SJCRH30 (cell line): ENCODE measurements around the gene GMDS. TPM values are rescaled to one million over a fixed set of nuclear protein-coding genes. Genes with fewer than 3 reads are reported as not detected.

Experiments used
- DNase-seq, 2 experiments: peaks; one replicate each; pipeline ENCODE4 v3.0.0-alpha.2; 2015 to 2020
- H3K27ac ChIP-seq: fragments of 250-450 bp; sonication (Bioruptor Pico); 2 replicates; pipeline ENCODE4 v1.5.1; 2020; ENCODE audit warnings: mild to moderate bottlenecking, moderate library complexity
- H3K27me3 ChIP-seq: fragments of 250-450 bp; sonication (Bioruptor Pico); 2 replicates; pipeline ENCODE4 v1.5.1; 2020; ENCODE audit warnings: mild to moderate bottlenecking, moderate library complexity
- H3K36me3 ChIP-seq: fragments of 250-450 bp; sonication (Bioruptor Pico); 2 replicates; pipeline ENCODE4 v1.5.1; 2020; ENCODE audit warnings: mild to moderate bottlenecking, moderate library complexity
- H3K4me1 ChIP-seq: fragments of 250-450 bp; sonication (Bioruptor Pico); 2 replicates; pipeline ENCODE4 v1.5.1; 2020; ENCODE audit warnings: mild to moderate bottlenecking, moderate library complexity
- H3K4me3 ChIP-seq: fragments of 250-450 bp; sonication (Bioruptor Pico); 2 replicates; pipeline ENCODE4 v1.5.1; 2020; ENCODE audit warnings: mild to moderate bottlenecking, moderate library complexity
- H3K9me3 ChIP-seq: fragments of 250-450 bp; sonication (Bioruptor Pico); replicated peaks from 2 replicates; pipeline ENCODE4 v1.5.1; 2020; ENCODE audit warnings: mild to moderate bottlenecking, moderate library complexity
- total RNA-seq: library from RNA; depleted of rRNA; stranded (reverse); fragments of >200 nt; shearing (Covaris generic); gene quantifications from 2 replicates; pipeline ENCODE4 v1.2.3, GENCODE V29; 2014

The GMDS gene
- total RNA-seq, 1 experiment from 2014 or later, result 7.9 TPM

DNA sequence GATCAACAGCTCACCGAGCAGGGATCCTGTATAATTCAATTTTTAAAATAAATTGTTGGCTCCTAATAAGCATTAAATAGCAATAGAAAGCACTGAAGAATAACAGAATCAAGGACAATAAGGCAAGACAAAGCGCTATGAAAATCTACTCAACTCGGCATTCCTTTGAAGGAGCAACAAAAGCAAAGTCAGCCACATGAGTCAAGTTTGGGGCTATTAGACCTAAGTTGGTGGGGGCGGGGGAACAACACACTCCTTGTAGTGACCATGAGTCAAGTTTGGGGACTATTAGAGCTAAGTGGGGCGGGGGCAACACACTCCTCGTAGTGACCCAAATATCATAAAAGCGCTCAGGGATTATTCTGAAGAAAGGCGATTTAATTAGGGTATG lies 515.7 kb downstream of the GMDS start:
- Histone ChIP-seq H3K27ac (no peak overlapping the region), H3K9me3 (no peaks in the 10 kb centered on the region), H3K4me1 (no peaks in the 10 kb centered on the region), H3K36me3 (no peaks in the 10 kb centered on the region), H3K4me3 (no peak overlapping the region), H3K27me3 (no peaks in the 10 kb centered on the region)
- DNase-seq, result no peak

DNA sequence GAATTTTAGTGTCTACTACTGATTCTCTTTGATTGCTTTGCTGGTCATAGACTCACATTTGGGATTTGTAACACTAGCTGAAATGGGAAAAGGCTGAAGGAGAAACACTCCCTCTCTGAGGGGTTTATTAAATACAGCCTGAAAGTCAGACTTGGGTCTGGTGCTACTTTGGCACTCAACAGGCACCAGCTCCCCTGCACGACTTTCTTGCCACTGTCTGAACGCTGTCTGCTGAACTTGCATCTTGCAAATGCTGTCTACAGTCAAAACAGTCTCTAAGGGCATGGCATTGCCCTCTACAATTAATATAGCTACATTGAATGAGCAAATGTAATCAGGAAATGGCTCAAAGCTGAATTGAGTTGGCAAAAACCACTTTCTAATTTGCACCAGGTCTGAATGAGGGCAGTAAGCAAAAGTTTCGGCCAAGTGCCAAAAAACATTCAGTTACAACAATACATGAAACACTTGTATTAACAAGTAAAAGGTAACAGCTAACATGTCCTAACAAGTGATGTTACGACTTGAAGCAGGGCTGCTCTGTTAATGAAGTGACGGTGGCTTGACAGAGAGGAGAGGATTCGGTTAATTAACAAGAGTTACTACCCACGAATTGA lies 516.2 kb downstream of the GMDS start:
- Histone ChIP-seq H3K36me3 (no peaks in the 10 kb centered on the region), H3K4me1 (no peaks in the 10 kb centered on the region), H3K9me3 (no peaks in the 10 kb centered on the region), H3K27ac (no peak overlapping the region), H3K4me3 (no peak overlapping the region), H3K27me3 (no peaks in the 10 kb centered on the region)
- DNase-seq, result no peak

DNA sequence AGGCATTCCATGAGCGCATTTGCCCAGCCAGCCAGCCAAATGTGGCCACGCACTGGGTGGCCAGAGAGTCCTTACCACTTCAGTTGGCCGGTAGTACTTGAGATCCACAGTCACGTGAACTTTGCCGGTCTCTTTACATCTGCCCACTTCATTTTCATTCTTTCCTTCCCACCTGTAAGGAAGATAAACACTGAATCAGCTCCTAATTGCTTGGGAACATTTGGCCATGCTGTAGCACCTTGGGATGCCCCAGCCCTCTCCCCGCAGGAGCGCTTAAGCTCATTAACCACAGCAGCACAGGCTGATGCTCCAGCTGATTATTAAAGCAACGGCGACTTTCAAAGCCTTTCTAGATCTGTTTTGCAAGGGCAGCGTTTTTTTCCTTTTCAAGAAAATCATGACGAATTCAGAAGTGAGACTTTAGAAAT lies 519.0 kb downstream of the GMDS start:
- H3K4me1 ChIP-seq, result no peaks in the 10 kb centered on the region
- H3K27ac ChIP-seq, result no peak overlapping the region
- H3K9me3 ChIP-seq, result no peaks in the 10 kb centered on the region
- DNase-seq, result no peak
- H3K36me3 ChIP-seq, result no peaks in the 10 kb centered on the region
- no peaks in the 10 kb centered on the region for H3K27me3 ChIP-seq
- H3K4me3 ChIP-seq, result no peak overlapping the region

DNA sequence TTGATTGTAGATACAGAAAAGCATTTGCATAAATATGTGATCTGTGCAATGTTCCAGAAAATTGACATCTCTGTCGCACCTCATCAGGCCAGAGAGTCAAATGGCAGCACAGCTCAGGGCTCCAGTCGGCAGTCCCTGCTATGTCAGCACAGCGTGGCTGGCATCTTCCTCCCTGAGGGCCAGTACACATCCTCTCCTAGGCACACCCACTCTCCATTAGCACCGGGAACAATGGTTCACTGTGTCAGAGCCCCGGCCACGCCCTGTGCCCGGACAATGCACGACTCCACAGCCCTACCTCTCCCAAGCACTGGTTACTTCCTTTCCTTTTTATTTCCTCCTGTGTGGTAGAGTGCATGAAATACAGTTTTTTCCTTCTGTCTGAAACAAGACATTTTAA lies 520.8 kb downstream of the GMDS start:
- no peaks in the 10 kb centered on the region for H3K36me3 ChIP-seq
- H3K27me3 ChIP-seq, result no peaks in the 10 kb centered on the region
- H3K27ac ChIP-seq, result no peak overlapping the region

DNA sequence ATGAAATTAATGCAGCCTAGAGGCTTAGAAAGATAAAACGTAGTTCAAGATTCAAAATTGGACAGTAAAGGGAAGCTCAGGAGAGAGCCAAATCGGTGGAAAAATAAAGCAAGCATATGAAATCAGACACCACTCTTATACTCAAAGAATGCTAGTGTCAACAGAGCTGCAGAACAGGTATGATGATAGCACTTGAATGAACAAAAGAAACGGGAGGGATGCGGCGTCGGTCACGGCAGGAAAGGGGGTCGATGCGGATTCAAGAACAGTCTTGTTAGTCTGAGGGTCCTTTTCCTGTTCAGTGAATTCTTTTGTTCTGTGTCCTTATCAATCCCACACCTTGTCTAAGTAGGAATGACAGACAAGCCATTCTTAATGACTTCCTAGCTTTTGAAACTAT lies 521.3 kb downstream of the GMDS start:
- Histone ChIP-seq H3K4me3 (no peak overlapping the region), H3K4me1 (peaks cover 10% of the 10 kb centered on the region), H3K27me3 (no peaks in the 10 kb centered on the region), H3K9me3 (no peaks in the 10 kb centered on the region), H3K27ac (no peak overlapping the region), H3K36me3 (no peaks in the 10 kb centered on the region)
- no peak for DNase-seq

More for the DNA sequence above, 520.8 kb downstream of the GMDS start:
- H3K4me1 ChIP-seq, result peaks cover 10% of the 10 kb centered on the region
- H3K4me3 ChIP-seq, result no peak overlapping the region
- H3K9me3 ChIP-seq, result no peaks in the 10 kb centered on the region
- peak in 1 of 2 experiments; percentile 19 for DNase-seq

DNA sequence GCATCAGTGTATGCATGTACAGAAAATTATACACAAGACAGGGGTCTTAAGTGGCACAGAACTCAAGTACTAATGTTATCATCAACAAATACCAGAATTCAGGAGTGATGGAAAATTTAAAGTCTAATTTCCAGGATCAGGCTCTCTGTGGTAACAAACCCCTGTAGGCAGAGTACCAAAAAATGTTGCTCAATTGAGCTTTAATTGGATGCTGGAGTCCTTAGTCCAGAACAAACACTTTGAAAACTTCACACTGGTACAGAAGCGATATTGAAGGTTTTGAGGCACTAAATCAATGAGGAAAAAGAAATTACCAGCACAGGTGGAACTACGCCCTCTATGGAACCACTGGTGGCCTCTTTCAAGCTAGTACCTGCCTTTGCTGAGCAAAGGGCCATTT lies 522.6 kb downstream of the GMDS start:
- no peak overlapping the region for H3K4me3 ChIP-seq
- H3K36me3 ChIP-seq, result no peaks in the 10 kb centered on the region
- no peak for DNase-seq
- H3K9me3 ChIP-seq, result no peaks in the 10 kb centered on the region
- no peak overlapping the region for H3K27ac ChIP-seq
- H3K27me3 ChIP-seq, result no peaks in the 10 kb centered on the region
- peaks cover 10% of the 10 kb centered on the region for H3K4me1 ChIP-seq

DNA sequence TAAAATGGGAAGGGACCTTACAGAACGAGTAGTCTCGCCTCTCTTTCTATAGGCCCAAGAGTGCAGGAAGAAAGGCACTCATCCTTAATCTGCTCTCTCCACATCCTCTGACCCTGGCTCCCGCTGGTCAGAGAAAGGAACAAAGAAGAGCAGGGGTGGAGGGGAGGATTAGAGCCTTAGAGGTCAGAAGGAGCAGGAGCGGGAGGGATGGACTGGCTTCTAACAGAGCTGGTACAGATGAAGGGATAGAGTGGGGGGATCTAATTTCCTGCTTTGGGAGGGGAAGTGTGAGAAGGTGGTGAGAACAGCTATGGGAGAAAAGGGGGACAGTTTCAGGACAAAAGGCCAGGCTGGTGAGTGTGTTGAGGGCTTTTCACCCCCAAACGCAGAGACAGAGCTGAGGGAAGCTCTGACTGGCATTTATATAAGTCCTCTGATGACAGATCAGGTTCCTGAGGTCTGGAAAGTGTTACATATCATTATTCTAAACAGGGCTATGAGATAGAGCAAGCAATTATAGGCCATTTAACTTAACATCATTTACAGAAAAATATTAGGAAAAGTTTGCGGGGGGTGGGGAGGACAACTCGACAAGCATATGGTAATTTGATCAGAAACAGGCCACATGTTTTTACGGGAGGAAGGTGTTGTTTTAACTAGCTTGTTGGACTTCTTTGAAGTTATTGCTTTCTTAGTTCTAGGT lies 524.6 kb downstream of the GMDS start:
- DNase-seq, result peak in 1 of 2 experiments; percentile 8
- peaks cover 10% of the 10 kb centered on the region for H3K4me1 ChIP-seq
- H3K4me3 ChIP-seq, result no peak overlapping the region
- no peaks in the 10 kb centered on the region for H3K9me3 ChIP-seq
- no peak overlapping the region for H3K27ac ChIP-seq
- H3K27me3 ChIP-seq, result no peaks in the 10 kb centered on the region
- no peaks in the 10 kb centered on the region for H3K36me3 ChIP-seq

DNA sequence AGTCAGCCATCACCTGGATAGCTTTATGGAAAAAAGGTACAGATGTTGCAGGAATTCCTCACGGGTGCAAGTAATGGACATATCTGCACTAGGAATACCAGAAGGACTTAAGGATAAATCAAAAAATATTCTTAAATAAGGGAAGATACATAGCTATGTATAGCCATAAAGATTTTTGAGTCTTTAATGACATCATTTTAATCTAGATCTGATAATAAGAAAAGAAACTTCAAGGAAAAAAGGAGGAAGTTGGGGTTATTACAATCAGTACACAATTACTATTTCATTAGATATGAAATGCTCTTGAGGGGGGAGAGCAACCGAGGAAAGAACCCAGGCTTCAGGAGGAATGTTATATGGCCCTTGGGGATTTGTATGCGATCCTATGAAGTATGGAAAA lies 525.5 kb downstream of the GMDS start:
- H3K4me3 ChIP-seq, result no peak overlapping the region
- H3K4me1 ChIP-seq, result peaks cover 10% of the 10 kb centered on the region
- no peak for DNase-seq
- no peaks in the 10 kb centered on the region for H3K27me3 ChIP-seq
- H3K9me3 ChIP-seq, result no peaks in the 10 kb centered on the region
- H3K36me3 ChIP-seq, result no peaks in the 10 kb centered on the region
- H3K27ac ChIP-seq, result no peak overlapping the region

DNA sequence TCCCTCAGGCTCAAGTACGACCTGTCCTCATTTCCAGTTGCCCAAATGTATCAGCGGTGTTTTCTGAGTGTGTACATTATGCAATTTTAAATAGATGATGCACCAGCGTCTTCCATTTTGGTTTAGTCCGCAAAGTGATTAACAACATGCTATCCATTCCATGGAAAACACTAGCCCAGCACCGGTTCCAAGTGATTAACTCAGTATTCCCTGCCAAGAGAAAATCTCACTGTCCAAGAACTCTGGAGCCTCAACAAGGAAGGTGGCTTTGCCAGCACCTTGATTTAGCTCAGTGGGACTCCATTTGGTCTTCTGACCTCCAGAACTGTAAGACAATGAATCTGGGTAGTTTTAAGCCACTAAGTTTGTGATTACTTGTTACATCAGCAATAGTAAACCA lies 528.5 kb downstream of the GMDS start:
- DNase-seq, result no peak
- no peaks in the 10 kb centered on the region for H3K9me3 ChIP-seq
- H3K27me3 ChIP-seq, result no peaks in the 10 kb centered on the region
- H3K36me3 ChIP-seq, result no peaks in the 10 kb centered on the region
- H3K4me1 ChIP-seq, result peaks cover 10% of the 10 kb centered on the region
- H3K27ac ChIP-seq, result no peak overlapping the region
- no peak overlapping the region for H3K4me3 ChIP-seq

DNA sequence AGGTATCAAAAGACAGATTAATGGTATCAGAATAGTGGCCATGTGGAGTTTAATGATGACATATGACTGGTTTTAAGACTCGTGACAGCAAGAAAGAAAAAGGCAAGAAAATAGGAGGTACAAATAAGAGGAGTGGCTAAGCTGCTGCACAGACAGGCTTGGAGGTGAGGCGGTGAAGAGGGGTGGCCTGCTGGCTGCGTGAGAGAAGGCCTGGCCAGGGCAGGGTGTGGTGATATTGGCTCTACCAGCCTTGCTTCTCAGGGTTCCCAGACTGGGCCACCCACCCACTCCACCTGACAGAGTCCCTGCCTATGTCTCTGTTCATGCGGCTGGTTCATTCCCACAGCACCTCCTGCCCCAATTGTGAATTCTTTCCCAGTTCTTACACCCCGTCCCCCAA lies 529.0 kb downstream of the GMDS start:
- no peak overlapping the region for H3K27ac ChIP-seq
- H3K9me3 ChIP-seq, result no peaks in the 10 kb centered on the region
- no peaks in the 10 kb centered on the region for H3K36me3 ChIP-seq
- DNase-seq, result no peak
- H3K4me3 ChIP-seq, result no peak overlapping the region
- H3K27me3 ChIP-seq, result no peaks in the 10 kb centered on the region
- peaks cover 10% of the 10 kb centered on the region for H3K4me1 ChIP-seq

DNA sequence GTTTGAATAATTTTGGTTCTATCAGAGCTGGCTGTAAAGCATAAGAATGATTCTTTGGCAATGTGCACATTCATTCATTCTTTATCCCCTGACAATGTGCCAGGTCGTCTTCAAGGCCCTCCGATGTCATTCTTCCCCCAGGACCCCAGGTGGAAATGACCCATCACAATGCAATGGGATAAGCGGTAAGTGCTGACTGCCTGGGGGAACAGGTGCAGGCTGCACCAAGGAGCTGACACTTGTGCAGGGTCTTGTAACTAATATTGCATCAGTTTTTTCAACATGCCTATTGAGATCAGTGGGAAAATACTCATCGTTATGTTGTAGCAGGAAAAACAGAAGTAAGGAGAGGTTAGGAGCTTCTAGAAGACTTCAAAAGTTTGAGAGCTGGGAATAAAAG lies 530.1 kb downstream of the GMDS start:
- Histone ChIP-seq H3K36me3 (no peaks in the 10 kb centered on the region), H3K4me3 (no peak overlapping the region), H3K9me3 (no peaks in the 10 kb centered on the region), H3K4me1 (peaks cover 3% of the 10 kb centered on the region; the same call in 1 of the 2 replicates), H3K27ac (no peak overlapping the region), H3K27me3 (no peaks in the 10 kb centered on the region)
- DNase-seq, result no peak

DNA sequence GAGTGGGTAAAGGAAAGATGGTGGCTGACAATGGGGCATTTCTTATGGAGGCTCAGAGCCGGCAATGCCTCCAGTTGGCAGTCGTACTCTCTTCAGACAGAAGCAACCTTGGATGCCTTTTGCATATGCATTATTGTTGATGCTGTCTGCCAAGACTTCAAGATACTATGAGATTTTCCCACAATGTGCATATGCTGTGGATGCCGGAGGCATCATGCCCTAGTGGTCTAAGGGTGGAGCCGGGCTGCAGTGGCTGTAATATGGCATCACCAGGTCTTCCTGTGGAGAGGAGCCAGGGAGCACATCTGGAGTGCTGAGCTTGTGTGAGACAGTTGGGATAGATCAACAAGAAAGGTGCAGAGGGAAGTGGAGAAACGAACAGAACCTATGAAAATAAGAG lies 530.8 kb downstream of the GMDS start:
- Histone ChIP-seq H3K36me3 (no peaks in the 10 kb centered on the region), H3K4me3 (no peak overlapping the region), H3K9me3 (no peaks in the 10 kb centered on the region), H3K4me1 (no peaks in the 10 kb centered on the region), H3K27me3 (no peaks in the 10 kb centered on the region), H3K27ac (no peak overlapping the region)
- no peak for DNase-seq

DNA sequence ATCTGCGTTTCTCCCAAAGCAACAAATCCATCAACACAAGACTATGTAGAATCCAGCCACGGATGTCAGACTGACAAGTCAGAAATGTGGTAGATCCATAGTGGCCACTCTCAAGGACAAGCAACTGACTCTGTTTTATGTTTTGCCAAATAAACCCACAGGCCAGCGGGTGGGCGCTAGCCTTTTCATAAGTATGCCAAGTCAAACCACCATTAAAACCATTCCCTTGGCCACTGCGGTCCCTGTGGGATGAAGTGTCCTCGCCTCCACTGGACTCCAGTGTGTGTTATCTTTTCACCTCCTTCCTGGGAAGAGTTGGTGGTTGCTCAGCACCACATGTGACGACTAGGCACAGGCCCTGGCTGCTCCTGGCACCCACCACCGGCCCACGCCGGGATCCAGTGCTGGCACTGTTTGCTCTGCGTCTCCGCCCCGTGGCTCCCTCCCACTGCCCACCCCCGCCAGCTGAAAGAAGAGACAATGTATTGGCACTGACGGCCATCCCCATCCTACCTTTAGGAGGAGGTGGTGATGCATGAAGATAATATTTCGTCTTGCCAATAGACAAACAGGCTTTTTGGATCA lies 532.3 kb downstream of the GMDS start:
- no peak for DNase-seq
- H3K4me1 ChIP-seq, result no peaks in the 10 kb centered on the region
- H3K27me3 ChIP-seq, result no peaks in the 10 kb centered on the region
- no peaks in the 10 kb centered on the region for H3K36me3 ChIP-seq
- no peak overlapping the region for H3K27ac ChIP-seq
- no peak overlapping the region for H3K4me3 ChIP-seq
- H3K9me3 ChIP-seq, result no peaks in the 10 kb centered on the region

DNA sequence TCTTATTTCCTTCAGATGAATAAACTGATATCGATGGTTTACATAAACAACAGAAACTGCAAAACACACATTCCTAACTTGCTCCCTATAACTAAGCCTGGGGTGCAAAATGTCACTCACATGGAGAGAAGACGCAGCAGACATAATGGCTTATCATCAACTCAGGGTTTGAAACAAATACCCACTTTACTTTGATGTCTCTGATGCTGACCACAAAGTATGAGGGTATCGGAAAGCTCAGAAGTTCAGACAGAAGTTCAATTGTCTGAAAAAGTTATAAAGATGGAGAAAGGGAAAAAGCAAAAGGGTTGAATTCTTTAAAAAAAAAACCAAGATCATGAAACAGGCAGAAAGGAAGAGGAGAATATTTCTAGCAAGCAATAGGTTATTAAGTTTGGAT lies 533.0 kb downstream of the GMDS start:
- Histone ChIP-seq H3K9me3 (no peaks in the 10 kb centered on the region), H3K36me3 (no peaks in the 10 kb centered on the region), H3K4me1 (no peaks in the 10 kb centered on the region), H3K4me3 (no peak overlapping the region), H3K27ac (no peak overlapping the region), H3K27me3 (no peaks in the 10 kb centered on the region)
- DNase-seq, result no peak

DNA sequence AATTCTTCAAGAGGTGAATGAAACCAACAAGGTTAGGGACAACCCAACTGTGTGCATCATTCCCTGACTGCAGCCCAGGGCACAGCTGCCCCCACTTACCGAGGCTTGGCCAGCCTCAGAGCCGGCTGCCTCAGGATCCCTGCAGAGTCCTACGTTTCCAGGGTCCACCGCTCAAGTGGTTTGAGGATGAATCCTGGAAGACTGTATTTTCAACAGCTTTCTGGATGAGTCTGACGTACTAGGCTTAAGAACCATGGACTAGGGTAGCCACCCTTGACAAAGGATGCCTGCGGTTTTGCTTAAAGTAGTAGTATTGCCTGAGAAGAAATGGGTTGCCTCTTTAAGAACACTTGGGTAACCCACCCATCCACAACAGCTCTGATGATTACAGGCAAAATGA lies 534.3 kb downstream of the GMDS start:
- no peaks in the 10 kb centered on the region for H3K36me3 ChIP-seq
- H3K9me3 ChIP-seq, result no peaks in the 10 kb centered on the region
- no peak overlapping the region for H3K4me3 ChIP-seq
- no peaks in the 10 kb centered on the region for H3K27me3 ChIP-seq
- DNase-seq, result no peak
- H3K4me1 ChIP-seq, result no peaks in the 10 kb centered on the region
- no peak overlapping the region for H3K27ac ChIP-seq

DNA sequence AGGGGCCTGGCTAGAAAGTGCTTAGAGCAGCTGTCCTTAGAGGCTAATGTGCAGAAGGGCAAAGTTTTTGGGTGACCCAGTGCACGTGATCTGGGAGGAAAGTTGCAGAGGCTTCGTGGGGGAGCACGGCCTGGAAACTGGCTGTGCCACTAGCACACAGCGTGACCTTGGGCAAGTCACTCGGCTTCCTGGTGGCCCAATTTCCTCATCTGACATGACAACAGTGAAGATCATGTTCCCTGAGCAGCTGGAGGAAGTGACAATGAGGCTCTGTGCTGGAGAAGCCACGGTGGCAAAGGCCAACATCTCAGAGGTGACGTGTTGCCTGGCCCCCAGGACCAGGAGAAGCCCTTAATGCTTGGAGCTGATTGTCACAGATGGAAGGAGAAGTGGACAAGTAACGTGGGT lies 536.2 kb downstream of the GMDS start:
- peak in 1 of 2 experiments; percentile 28 for DNase-seq
- Histone ChIP-seq H3K27ac (no peak overlapping the region), H3K27me3 (no peaks in the 10 kb centered on the region)

More for the DNA sequence above, 536.2 kb downstream of the GMDS start:
- Histone ChIP-seq H3K4me1 (no peaks in the 10 kb centered on the region), H3K36me3 (no peaks in the 10 kb centered on the region), H3K4me3 (no peak overlapping the region), H3K9me3 (no peaks in the 10 kb centered on the region)
